HepG2 (cell line): ENCODE data around the gene KRTAP1-4. TPM values are rescaled to one million over a fixed set of nuclear protein-coding genes. Genes with fewer than 3 reads are reported as not detected.

Experiments
- ATAC-seq: fragments of 200-7000 bp; cut with Tn5 transposase; 3 replicates; pipeline ENCODE4 v1.9.1; 2020; ENCODE audit warnings: mild to moderate bottlenecking, moderate library complexity
- BruUV-seq: library from RNA; stranded (reverse); fragments of 400-500 nt; replicated peaks from 2 replicates; lab custom pipeline; 2021; lab: Mats Ljungman, UMichigan
- CTCF ChIA-PET: fragments of 300-600 bp; formaldehyde crosslinking; extraction: SDS; loops from one replicate; lab custom pipeline; 2021; ENCODE audit warnings: low total read pairs, inconsistent platforms, low intra/inter-chr PET ratio; lab: Yijun Ruan, JAX
- POLR2A ChIA-PET: fragments of 350-600 bp; sonication (Branson Sonifier 250); formaldehyde crosslinking; loops from one replicate; lab custom pipeline; 2020; ENCODE audit warnings: antibody characterized with exemption, inconsistent platforms; lab: Yijun Ruan, JAX
- DNase-seq: peaks from one replicate; pipeline ENCODE4 v3.0.0-alpha.2; 2015; ENCODE audit warnings: low spot score
- FAIRE-seq: peaks from 3 replicates; lab custom pipeline; 2011; peaks lifted over from hg19 to GRCh38; lab: Jason Lieb, UNC
- H2AFZ ChIP-seq: one replicate; pipeline ENCODE4 v1.6.1; 2011; ENCODE audit warnings: low read length, inconsistent platforms
- H3K27ac ChIP-seq: fragments of 300-600 bp; 3 replicates; pipeline ENCODE4 v1.8.0; 2011; ENCODE audit warnings: mixed run types, mild to moderate bottlenecking, mixed read lengths, low read length, inconsistent platforms; ENCODE audit not compliant: insufficient read depth; ENCODE audit errors: extremely low read length
- H3K27me3 ChIP-seq, 2 experiments: fragments of 200-600 bp in 1 of 2; 2 replicates in 1 of 2; 3 replicates in 1 of 2; pipeline versions ENCODE4 v1.6.0 to v1.8.0; 2011; ENCODE audit warnings: low read length in 2 of 2, mild to moderate bottlenecking in 2 of 2, moderate library complexity in 2 of 2, inconsistent platforms in 1 of 2; ENCODE audit not compliant: insufficient read depth in 2 of 2, control insufficient read depth in 1 of 2
- H3K36me3 ChIP-seq, 2 experiments: fragments of 200-600 bp in 1 of 2; replicated peaks in 1 of 2; 2 replicates in 1 of 2; 3 replicates in 1 of 2; pipeline versions ENCODE4 v1.5.1 to v1.8.0; 2011; ENCODE audit warnings: low read length in 2 of 2, inconsistent platforms in 1 of 2; ENCODE audit not compliant: insufficient read depth in 2 of 2, control insufficient read depth in 1 of 2
- H3K4me1 ChIP-seq: 2 replicates; pipeline ENCODE4 v1.5.1; 2012; ENCODE audit warnings: low read length, inconsistent platforms; ENCODE audit not compliant: insufficient read depth
- H3K4me2 ChIP-seq: 2 replicates; pipeline ENCODE4 v1.6.0; 2011; ENCODE audit warnings: low read depth, low read length, inconsistent platforms
- H3K4me3 ChIP-seq, 3 experiments: fragments of 200-600 bp in 1 of 3; sonication (generic), shearing (Covaris generic) in 1 of 3; replicated peaks in 1 of 3; 2 replicates each; pipeline ENCODE4 v1.5.1; 2011 to 2016; ENCODE audit warnings: low read length in 3 of 3, inconsistent platforms in 2 of 3, low read depth in 2 of 3, mild to moderate bottlenecking in 2 of 3, control low read depth in 1 of 3, mixed read lengths in 1 of 3; ENCODE audit not compliant: insufficient read depth in 1 of 3
- H3K79me2 ChIP-seq: one replicate; pipeline ENCODE4 v1.6.1; 2011; ENCODE audit warnings: low read length, inconsistent platforms; ENCODE audit not compliant: insufficient read depth
- H3K9ac ChIP-seq: 2 replicates; pipeline ENCODE4 v1.6.0; 2011; ENCODE audit warnings: mild to moderate bottlenecking, low read depth, low read length, inconsistent platforms; ENCODE audit not compliant: insufficient read depth
- H3K9me3 ChIP-seq: 2 replicates; pipeline ENCODE4 v1.5.1; 2012; ENCODE audit warnings: mild to moderate bottlenecking, low read length
- H4K20me1 ChIP-seq: 2 replicates; pipeline ENCODE4 v1.6.0; 2011; ENCODE audit warnings: inconsistent platforms, mild to moderate bottlenecking, low read length, moderate library complexity; ENCODE audit not compliant: insufficient read depth
- BHLHE40 ChIP-seq: IDR thresholded peaks from 2 replicates; pipeline ENCODE4 v1.6.1; 2011; ENCODE audit warnings: low read length, improper control_type of control experiment
- CBX5 ChIP-seq: sonication (generic); formaldehyde crosslinking; IDR thresholded peaks from 2 replicates; pipeline ENCODE4 v1.4.0; 2020; ENCODE audit warnings: missing genetic modification reagents, borderline replicate concordance
- FOXK2 ChIP-seq: fragments of 450-650 bp; IDR thresholded peaks from 2 replicates; pipeline ENCODE4 v1.6.1; 2016
- MZF1 ChIP-seq: sonication (generic); formaldehyde crosslinking; IDR thresholded peaks from 2 replicates; pipeline ENCODE4 v1.8.1; 2023; ENCODE audit warnings: mild to moderate bottlenecking, missing genetic modification reagents, borderline replicate concordance
- NFKB2 ChIP-seq: sonication (generic); formaldehyde crosslinking; IDR thresholded peaks from 2 replicates; pipeline ENCODE4 v1.4.0; 2020; ENCODE audit warnings: missing genetic modification reagents, borderline replicate concordance
- RARA ChIP-seq: IDR thresholded peaks from 2 replicates; pipeline ENCODE4 v1.6.1; 2016; ENCODE audit warnings: missing genetic modification reagents, missing compliant biosample characterization
- RORA ChIP-seq: sonication (generic); formaldehyde crosslinking; IDR thresholded peaks from 2 replicates; pipeline ENCODE4 v1.5.0; 2020; ENCODE audit warnings: mild to moderate bottlenecking, missing genetic modification reagents, moderate library complexity
- SETDB1 ChIP-seq: sonication (generic); formaldehyde crosslinking; IDR thresholded peaks from 2 replicates; pipeline ENCODE4 v1.5.1; 2020; ENCODE audit warnings: missing genetic modification reagents, mild to moderate bottlenecking, borderline replicate concordance
- ZBTB46 ChIP-seq: sonication (generic); formaldehyde crosslinking; IDR thresholded peaks from 2 replicates; pipeline ENCODE4 v1.4.0; 2020; ENCODE audit warnings: mild to moderate bottlenecking, missing genetic modification reagents, borderline replicate concordance
- ZNF788 ChIP-seq: sonication (generic); formaldehyde crosslinking; IDR thresholded peaks from 2 replicates; pipeline ENCODE4 v1.5.0; 2020; ENCODE audit warnings: mild to moderate bottlenecking, missing genetic modification reagents, borderline replicate concordance
- ZSCAN21 ChIP-seq: sonication (generic); formaldehyde crosslinking; IDR thresholded peaks from 2 replicates; pipeline ENCODE4 v1.8.0; 2022; ENCODE audit warnings: mild to moderate bottlenecking, missing genetic modification reagents, moderate library complexity, borderline replicate concordance
- WGBS: methylation state at CpG from one replicate; pipeline ENCODE4 v1.1.6; 2017; ENCODE audit warnings: low lambda C conversion rate; 5-methylcytosine and 5-hydroxymethylcytosine counted together
- in situ Hi-C: cut with HindIII; loops from 2 replicates; pipeline ENCODE4 v1.10.0; 2017; ENCODE audit warnings: low pct_unique_long_range_greater_than_20kb; ENCODE audit not compliant: extremely low pct_ligation_motif_present
- intact Hi-C: fragments of 100-400 bp; cut with micrococcal nuclease; formaldehyde crosslinking; loops from one replicate; pipeline ENCODE4 v1.10.0; 2022; ENCODE audit not compliant: unreplicated experiment
- polyA plus RNA-seq, 8 experiments: library from polyadenylated mRNA; depleted of rRNA in 3 of 8; stranded (reverse) in 7 of 8; unstranded in 1 of 8; fragments of >200 nt; fragmentation: Illumina TruSeq in 4 of 8; extraction: Trizol in 4 of 8; gene quantifications; 2 replicates each; pipeline versions ENCODE4 v1.2.1 to v1.2.3, GENCODE V29; 2011 to 2016; ENCODE audit warnings: low read depth in 4 of 8, missing spikeins in 1 of 8, mixed read lengths in 1 of 8; ENCODE audit not compliant: insufficient read depth in 1 of 8
- total RNA-seq, 5 experiments: library from RNA; depleted of rRNA; stranded (reverse); fragments of >200 nt; fragmentation: Illumina TruSeq; extraction: Trizol; gene quantifications; 2 replicates each; pipeline ENCODE4 v1.2.3, GENCODE V29; 2016; ENCODE audit warnings: low read depth in 1 of 5

The KRTAP1-4 gene
- total and polyA plus RNA-seq, 2 of the 13 experiments (the other 11 are each of a cell fraction or from before 2014, with no cell fraction given): not detected

- no peak for TF ChIP-seq CBX5 (CRISPR knock-in tag)
- TF ChIP-seq BHLHE40: no peak
- no peak for TF ChIP-seq ZBTB46 (CRISPR knock-in tag)
Measured at GRCh38 chr17:41013181-41013580, 16.8 kb downstream of the KRTAP1-4 start (continued).

- no peak overlapping the region for H3K9ac ChIP-seq
- no peak overlapping the region for H3K4me2 ChIP-seq
- intact Hi-C loops: no loop called here
- H2AFZ ChIP-seq: no peak overlapping the region
- in situ Hi-C loops: no loop called here
- TF ChIP-seq ZNF788 (CRISPR knock-in tag): no peak
- TF ChIP-seq RORA (CRISPR knock-in tag): no peak
- TF ChIP-seq FOXK2: no peak
- no peak for TF ChIP-seq NFKB2 (CRISPR knock-in tag)
- TF ChIP-seq RARA: no peak
- TF ChIP-seq ZSCAN21 (CRISPR knock-in tag): no peak
- no peak for TF ChIP-seq SETDB1 (CRISPR knock-in tag)
- TF ChIP-seq MZF1 (CRISPR knock-in tag): no peak
- H3K27ac ChIP-seq: no peak overlapping the region
- no peak overlapping the region for H3K4me3 ChIP-seq
- no peaks in the 10 kb centered on the region for H3K27me3 ChIP-seq
- no peaks in the 10 kb centered on the region for H3K9me3 ChIP-seq
- no peaks in the 10 kb centered on the region for H3K36me3 ChIP-seq
- no TSS peak for BruUV-seq
- DNase-seq: no peak
- H4K20me1 ChIP-seq: no peaks in the 10 kb centered on the region
- H3K4me1 ChIP-seq: peaks cover 65% of the 10 kb centered on the region
- WGBS: 87% methylated on average over 6 of the region's 6 CpGs
- CTCF ChIA-PET: no interaction called here
- H3K79me2 ChIP-seq: no peaks in the 10 kb centered on the region
- no peak for FAIRE-seq
- ATAC-seq: no peak
- POLR2A ChIA-PET: no interaction called here
Measured at GRCh38 chr17:41012326-41013120, 17.5 kb downstream of the KRTAP1-4 start.
